HEK293T (cell line): ENCODE measurements around the gene PRSS27.
"Not testable (repeated sequence)": the region's sequence is repeated elsewhere in the genome, so short reads cannot be mapped to it uniquely, and the experiment has no call there.

Source experiments
- CTCF ChIA-PET: fragments of 350-600 bp; formaldehyde crosslinking; extraction: SDS; loops from one replicate; lab custom pipeline; 2021; ENCODE audit warnings: antibody characterized with exemption, inconsistent platforms; lab: Yijun Ruan, JAX
- POLR2A ChIA-PET: fragments of 350-600 bp; formaldehyde crosslinking; extraction: SDS; loops from one replicate; lab custom pipeline; 2020; ENCODE audit warnings: antibody characterized with exemption, inconsistent platforms; lab: Yijun Ruan, JAX
- DNase-seq: peaks from one replicate; pipeline ENCODE4 v3.0.0; 2012; ENCODE audit warnings: mixed read lengths; ENCODE audit errors: extremely low spot score
- ARNT ChIP-seq: fragments of 450-650 bp; IDR thresholded peaks from 2 replicates; pipeline ENCODE4 v1.6.1; 2017; ENCODE audit warnings: mild to moderate bottlenecking
- BHLHE40 ChIP-seq: fragments of 450-650 bp; IDR thresholded peaks from 2 replicates; pipeline ENCODE4 v1.6.1; 2016; ENCODE audit warnings: mild to moderate bottlenecking, moderate library complexity, borderline replicate concordance
- CTBP1 ChIP-seq: fragments of 450-650 bp; IDR thresholded peaks from 2 replicates; pipeline ENCODE4 v1.6.1; 2016; ENCODE audit warnings: borderline replicate concordance
- ELF4 ChIP-seq: fragments of 450-650 bp; IDR thresholded peaks from 2 replicates; pipeline ENCODE4 v1.6.1; 2017; ENCODE audit warnings: antibody characterized with exemption
- FOXA1 ChIP-seq: fragments of 450-650 bp; IDR thresholded peaks from 2 replicates; pipeline ENCODE4 v1.6.1; 2016; ENCODE audit warnings: mild to moderate bottlenecking
- FOXK2 ChIP-seq: fragments of 450-650 bp; IDR thresholded peaks from 2 replicates; pipeline ENCODE4 v1.6.1; 2016; ENCODE audit warnings: mild to moderate bottlenecking
- FOXM1 ChIP-seq: fragments of 450-650 bp; IDR thresholded peaks from 2 replicates; pipeline ENCODE4 v1.6.1; 2017; ENCODE audit warnings: mild to moderate bottlenecking, borderline replicate concordance
- HDGF ChIP-seq: fragments of 450-650 bp; IDR thresholded peaks from 2 replicates; pipeline ENCODE4 v1.6.1; 2017; ENCODE audit warnings: antibody characterized with exemption, borderline replicate concordance
- L3MBTL2 ChIP-seq: fragments of 450-650 bp; conservative IDR thresholded peaks from 2 replicates; pipeline ENCODE4 v1.6.1; 2016; ENCODE audit warnings: mild to moderate bottlenecking
- LEF1 ChIP-seq: fragments of 450-650 bp; IDR thresholded peaks from 2 replicates; pipeline ENCODE4 v1.6.1; 2017; ENCODE audit warnings: mild to moderate bottlenecking, borderline replicate concordance
- NFRKB ChIP-seq: fragments of 450-650 bp; IDR thresholded peaks from 2 replicates; pipeline ENCODE4 v1.6.1; 2016; ENCODE audit warnings: mild to moderate bottlenecking, moderate library complexity
- SP1 ChIP-seq: fragments of 450-650 bp; IDR thresholded peaks from 2 replicates; pipeline ENCODE4 v1.6.1; 2017
- SUZ12 ChIP-seq: fragments of 450-650 bp; IDR thresholded peaks from 2 replicates; pipeline ENCODE4 v1.6.1; 2016; ENCODE audit warnings: mild to moderate bottlenecking
- TARDBP ChIP-seq: fragments of 450-650 bp; IDR thresholded peaks from 2 replicates; pipeline ENCODE4 v1.6.1; 2016
- ZNF384 ChIP-seq: fragments of 450-650 bp; IDR thresholded peaks from 2 replicates; pipeline ENCODE4 v1.6.1; 2016
- TF ChIP-seq, protein P1 (sequence below): fragments of 450-650 bp; IDR thresholded peaks from 2 replicates; pipeline ENCODE4 v1.6.1; 2016

The PRSS27 gene

DNA sequence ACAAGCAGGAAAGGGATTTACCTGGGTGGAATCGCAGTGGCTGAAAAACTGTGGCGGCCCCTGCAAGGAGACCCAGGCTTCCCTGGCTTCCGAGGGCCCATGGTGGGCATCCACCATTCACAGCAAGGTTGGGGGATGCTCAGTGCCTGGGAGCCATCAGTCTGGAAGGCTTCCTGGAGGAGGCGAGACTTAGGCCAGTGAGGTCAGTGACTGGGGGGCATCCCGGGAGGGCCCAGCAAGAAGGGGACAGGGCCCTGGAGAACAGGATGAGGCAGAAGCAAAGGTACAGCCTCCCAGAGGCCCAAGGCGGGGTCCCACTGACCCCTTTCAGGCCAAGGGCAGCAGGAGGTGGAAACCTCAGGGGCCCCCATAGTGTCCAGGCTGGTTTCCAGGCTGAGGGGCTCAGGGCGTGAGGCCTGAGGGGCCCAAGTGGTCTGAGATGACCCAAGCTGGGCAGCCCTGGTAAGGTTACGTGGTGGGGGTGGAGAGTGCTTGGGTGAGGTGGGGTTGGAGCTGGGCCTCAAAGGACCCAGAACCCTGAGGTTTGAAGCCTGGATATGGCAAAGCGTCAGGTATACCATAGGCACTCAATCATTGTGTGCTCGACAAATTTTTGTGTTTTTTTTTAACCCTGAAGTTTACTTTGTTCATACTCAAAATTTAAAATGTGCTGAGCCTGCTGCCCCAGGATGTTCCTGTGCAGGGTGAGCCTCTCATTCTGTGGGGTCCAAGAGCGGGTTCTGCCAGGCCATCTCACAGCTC lies 16.6 kb upstream of the PRSS27 start:
- ChIA-PET CTCF (no interaction called here), POLR2A (interaction anchor here (1.2 kb wide), 1 partner anchor 42 kb away, joined by 3 read pairs; no protein-coding TSS in a partner anchor)
- no peak for TF ChIP-seq HDGF
- DNase-seq = no peak

DNA sequence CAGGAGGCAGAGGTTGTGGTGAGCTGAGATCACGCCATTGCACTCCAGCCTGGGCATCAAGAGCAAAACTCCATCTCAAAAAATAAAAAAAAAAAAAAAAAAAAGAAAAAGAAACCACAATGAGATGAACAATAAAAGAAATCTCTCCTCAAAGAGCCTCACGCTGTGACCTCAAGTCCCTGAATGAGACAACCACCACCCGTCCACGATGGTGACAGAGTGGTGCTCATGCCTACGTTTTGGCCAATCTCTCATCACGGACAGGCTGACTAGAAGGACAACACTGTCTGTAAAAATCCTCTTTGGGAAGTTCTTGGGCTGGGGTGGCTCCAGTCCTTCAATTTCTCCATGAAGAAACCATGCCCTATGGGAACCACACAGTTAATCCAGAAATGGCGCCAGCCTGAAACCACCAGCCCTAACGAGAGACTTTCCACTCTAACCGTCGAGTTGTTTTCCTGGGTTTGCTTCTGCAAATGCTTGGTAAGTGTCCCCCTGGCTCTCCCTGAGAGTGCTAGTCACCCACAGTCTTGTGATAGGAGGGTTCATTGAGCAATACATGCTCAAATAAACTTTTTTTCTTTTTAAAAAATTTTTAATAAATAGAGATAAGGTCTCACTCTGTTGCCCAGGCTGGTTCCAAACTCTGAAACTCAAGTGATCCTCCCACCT lies 15.0 kb upstream of the PRSS27 start:
- no peak for DNase-seq
- TF ChIP-seq ARNT = no peak
- no peak for TF ChIP-seq FOXA1
- TF ChIP-seq CTBP1 = no peak
- TF ChIP-seq FOXK2 = no peak
- no peak for TF ChIP-seq L3MBTL2
- TF ChIP-seq NFRKB = no peak
- TF ChIP-seq ZNF384 = no peak
- no peak for TF ChIP-seq HDGF
- no peak for TF ChIP-seq BHLHE40
- TF ChIP-seq, protein P1, sequence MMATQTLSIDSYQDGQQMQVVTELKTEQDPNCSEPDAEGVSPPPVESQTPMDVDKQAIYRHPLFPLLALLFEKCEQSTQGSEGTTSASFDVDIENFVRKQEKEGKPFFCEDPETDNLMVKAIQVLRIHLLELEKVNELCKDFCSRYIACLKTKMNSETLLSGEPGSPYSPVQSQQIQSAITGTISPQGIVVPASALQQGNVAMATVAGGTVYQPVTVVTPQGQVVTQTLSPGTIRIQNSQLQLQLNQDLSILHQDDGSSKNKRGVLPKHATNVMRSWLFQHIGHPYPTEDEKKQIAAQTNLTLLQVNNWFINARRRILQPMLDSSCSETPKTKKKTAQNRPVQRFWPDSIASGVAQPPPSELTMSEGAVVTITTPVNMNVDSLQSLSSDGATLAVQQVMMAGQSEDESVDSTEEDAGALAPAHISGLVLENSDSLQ = no peak
- TF ChIP-seq ELF4 = no peak
- no peak for TF ChIP-seq SUZ12
- ChIA-PET POLR2A (no interaction called here), CTCF (no interaction called here)

DNA sequence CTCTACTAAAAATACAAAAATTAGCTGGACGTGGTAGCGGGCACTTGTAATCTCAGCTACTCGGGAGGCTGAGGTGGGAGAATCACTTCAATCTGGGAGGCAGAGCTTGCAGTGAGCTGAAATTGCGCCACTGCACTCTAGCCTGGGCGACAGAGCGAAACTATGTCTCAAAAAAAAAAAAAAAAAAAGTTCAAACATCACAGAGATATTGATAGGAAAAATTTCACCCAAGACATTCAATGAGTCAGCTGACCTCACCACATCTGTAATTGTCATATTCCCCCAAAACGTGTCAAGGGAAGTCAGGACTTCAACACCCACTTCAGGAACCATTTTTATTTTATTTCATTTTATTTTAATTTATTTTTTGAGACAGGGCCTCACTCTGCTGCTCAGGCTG lies 8.0 kb upstream of the PRSS27 start:
- DNase-seq = no peak
- CTCF ChIA-PET = interaction anchor here (0.6 kb wide), 1 partner anchor 23 kb away, joined by 3 read pairs; no protein-coding TSS in a partner anchor
- TF ChIP-seq SUZ12 (no peak), HDGF (no peak), CTBP1 (no peak), ELF4 (no peak), L3MBTL2 (no peak), ZNF384 (no peak), ARNT (no peak), FOXA1 (no peak), SP1 (no peak)
- POLR2A ChIA-PET = interaction anchor here (2.4 kb wide), 1 partner anchor 23 kb away, joined by 9 read pairs; no protein-coding TSS in a partner anchor

DNA sequence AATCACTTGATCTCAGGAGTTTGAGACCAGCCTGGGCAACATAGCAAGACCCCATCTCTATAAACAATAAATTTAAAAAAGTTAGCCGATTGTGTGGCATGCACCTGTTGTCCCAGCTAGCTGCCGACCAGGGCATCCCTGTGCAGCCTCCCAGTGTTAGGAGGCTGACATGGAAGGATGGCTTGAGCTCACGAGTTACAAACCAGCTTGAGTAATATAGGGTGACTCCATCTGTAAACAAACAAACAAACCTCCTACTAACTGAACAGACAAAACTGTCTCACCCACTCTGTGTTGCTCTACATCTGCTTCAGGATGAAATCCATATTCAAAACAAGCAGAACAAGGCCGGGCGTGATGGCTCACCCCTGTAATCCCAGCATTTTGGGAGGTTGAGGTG lies 6.9 kb upstream of the PRSS27 start:
- ChIA-PET CTCF (no interaction called here), POLR2A (interaction anchor here (1.2 kb wide), 1 partner anchor 44 kb away, joined by 3 read pairs; the partner anchor contains the start of gene KCTD5)
- TF ChIP-seq L3MBTL2 = no peak
- TF ChIP-seq CTBP1 = no peak
- no peak for TF ChIP-seq TARDBP
- TF ChIP-seq NFRKB = no peak
- no peak for TF ChIP-seq FOXK2
- no peak for DNase-seq

DNA sequence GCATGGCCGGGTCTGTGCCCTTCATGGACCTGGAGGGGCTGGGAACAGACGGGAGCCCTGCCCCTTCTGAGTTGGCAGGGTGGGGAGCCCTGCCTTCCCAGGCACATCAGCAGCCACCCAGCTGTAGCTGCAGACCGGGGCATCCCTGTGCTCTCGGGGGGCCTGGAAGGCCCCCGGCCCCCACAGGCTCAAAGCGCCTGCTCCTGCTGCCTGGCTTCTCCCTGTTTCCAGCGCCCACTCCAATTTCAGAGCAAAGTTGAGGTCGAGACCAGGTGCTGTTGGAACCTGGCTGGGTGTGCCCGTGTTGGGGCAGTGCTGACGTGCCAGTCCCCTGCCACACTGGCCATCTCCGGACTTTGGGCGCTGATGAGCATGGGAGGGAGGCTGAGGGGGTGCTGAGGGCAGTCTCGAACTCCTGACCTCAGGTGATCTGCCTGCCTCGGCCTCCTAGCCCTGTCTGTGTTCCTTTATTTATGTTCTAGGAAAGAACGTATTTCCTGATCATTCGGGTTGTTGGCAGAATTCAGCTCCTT lies 4.9 kb upstream of the PRSS27 start:
- TF ChIP-seq NFRKB = no peak
- no peak for TF ChIP-seq HDGF
- TF ChIP-seq, protein P1 = no peak
- no peak for TF ChIP-seq ARNT
- TF ChIP-seq FOXA1 = no peak
- TF ChIP-seq BHLHE40 = no peak
- no peak for TF ChIP-seq TARDBP
- TF ChIP-seq SUZ12 = no peak
- no peak for TF ChIP-seq ZNF384
- no peak for TF ChIP-seq L3MBTL2
- no peak for TF ChIP-seq LEF1
- no peak for TF ChIP-seq CTBP1
- TF ChIP-seq SP1 = no peak
- no peak for TF ChIP-seq FOXK2
- TF ChIP-seq ELF4 = no peak
- TF ChIP-seq FOXM1 = no peak
- POLR2A ChIA-PET = interaction anchor here (0.8 kb wide), 1 partner anchor 27 kb away, joined by 3 read pairs; the partner anchor contains the start of gene SRRM2
- CTCF ChIA-PET = interaction anchor here (0.6 kb wide), 1 partner anchor 851 kb away, joined by 5 read pairs; no protein-coding TSS in a partner anchor
- DNase-seq = no peak

DNA sequence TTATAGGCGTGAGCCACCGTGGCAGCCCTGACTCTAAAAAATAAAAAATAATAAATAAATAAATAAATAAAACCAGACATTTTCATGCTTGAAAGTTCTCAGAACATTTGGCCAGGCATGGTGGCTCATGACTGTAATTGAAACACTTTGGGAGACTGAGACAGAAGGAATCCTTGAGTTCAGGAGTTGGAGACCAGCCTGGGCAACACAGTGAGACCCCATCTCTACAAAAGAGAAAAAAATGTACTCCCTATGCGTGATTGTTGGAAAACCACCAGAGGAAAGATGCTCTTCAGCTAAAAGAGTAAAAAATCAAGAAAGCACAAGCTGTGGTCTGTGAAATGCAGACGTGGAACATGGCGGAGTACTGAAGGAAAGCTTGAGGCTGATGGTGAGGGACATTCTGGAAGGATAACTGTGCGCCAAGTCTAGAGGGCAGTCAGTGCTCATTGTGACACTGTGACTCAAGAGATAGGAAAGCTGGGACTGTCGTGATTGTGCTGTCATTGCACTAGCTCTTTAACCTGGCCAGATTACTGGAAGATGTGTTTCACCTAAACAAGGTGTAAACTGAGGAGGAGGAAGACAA lies 4.2 kb upstream of the PRSS27 start:
- DNase-seq = no peak
- ChIA-PET CTCF (no interaction called here), POLR2A (no interaction called here)
- TF ChIP-seq ARNT (no peak), L3MBTL2 (no peak)

DNA sequence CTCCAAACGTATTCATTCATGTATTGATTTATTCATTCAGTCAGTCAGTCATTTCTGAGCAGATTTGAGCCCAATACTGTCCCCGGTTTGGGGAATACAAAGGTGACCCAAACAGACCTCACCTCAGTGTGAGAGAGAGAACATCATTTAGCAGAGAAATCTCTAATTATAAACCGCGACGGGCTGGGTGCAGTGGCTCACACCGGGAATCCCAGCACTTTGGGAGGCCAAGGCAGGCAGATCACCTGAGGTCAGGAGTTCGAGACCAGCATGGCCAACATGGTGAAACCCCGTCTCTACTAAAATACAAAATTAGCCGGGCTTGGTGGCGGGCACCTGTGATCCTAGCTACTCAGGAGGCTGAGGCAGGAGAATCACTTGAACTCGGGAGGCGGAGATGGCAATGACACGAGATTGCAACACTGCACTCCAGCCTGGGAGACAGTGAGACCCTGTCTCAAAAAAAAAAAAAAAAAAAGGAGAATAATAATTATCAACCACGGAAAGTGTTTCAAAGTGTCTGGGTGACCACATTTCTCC lies 1.7 kb upstream of the PRSS27 start:
- DNase-seq, POLR2A ChIA-PET, CTCF ChIA-PET: not testable (repeated sequence)
